Lower leg skin (tissue), 3 donors: ENCODE data around the gene PRPF6.
A peak's percentile ranks its signal among the peaks of the same experiment; 100 is the strongest.

Experiments
- POLR2A ChIP-seq, 2 donors: fragments of 450-650 bp; IDR thresholded peaks; one replicate each; pipeline ENCODE4 v1.6.1; 2016 to 2017; ENCODE audit warnings: antibody characterized with exemption in 2 of 2, mild to moderate bottlenecking in 1 of 2, moderate library complexity in 1 of 2
- TF ChIP-seq, protein P1 (sequence below), 3 donors: fragments of 450-650 bp; IDR thresholded peaks; one replicate each; pipeline ENCODE4 v1.5.1; 2016; ENCODE audit warnings: antibody characterized with exemption in 3 of 3, mild to moderate bottlenecking in 3 of 3, moderate library complexity in 2 of 3

GRCh38 chr20:63980806-63981728 lies at the start of gene PRPF6:
- TF ChIP-seq POLR2A (IDR thresholded peaks at IDR 0.05) = peak in 1 of 2 donors; percentile 39
- TF ChIP-seq, protein P1, sequence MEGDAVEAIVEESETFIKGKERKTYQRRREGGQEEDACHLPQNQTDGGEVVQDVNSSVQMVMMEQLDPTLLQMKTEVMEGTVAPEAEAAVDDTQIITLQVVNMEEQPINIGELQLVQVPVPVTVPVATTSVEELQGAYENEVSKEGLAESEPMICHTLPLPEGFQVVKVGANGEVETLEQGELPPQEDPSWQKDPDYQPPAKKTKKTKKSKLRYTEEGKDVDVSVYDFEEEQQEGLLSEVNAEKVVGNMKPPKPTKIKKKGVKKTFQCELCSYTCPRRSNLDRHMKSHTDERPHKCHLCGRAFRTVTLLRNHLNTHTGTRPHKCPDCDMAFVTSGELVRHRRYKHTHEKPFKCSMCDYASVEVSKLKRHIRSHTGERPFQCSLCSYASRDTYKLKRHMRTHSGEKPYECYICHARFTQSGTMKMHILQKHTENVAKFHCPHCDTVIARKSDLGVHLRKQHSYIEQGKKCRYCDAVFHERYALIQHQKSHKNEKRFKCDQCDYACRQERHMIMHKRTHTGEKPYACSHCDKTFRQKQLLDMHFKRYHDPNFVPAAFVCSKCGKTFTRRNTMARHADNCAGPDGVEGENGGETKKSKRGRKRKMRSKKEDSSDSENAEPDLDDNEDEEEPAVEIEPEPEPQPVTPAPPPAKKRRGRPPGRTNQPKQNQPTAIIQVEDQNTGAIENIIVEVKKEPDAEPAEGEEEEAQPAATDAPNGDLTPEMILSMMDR (IDR thresholded peaks at IDR 0.05) = peak in 1 of 3 donors; percentile 60
